CD4-positive, alpha-beta T cell treated with Interleukin-17A for 1 hour (primary cell): ENCODE results near the gene CFAP69.
"Not testable (repeated sequence)": the region's sequence is repeated elsewhere in the genome, so short reads cannot be mapped to it uniquely, and the experiment has no call there.

Source experiments
- DNase-seq: peaks from one replicate; pipeline ENCODE4 v3.0.0-alpha.2; 2020

The CFAP69 gene

DNA sequence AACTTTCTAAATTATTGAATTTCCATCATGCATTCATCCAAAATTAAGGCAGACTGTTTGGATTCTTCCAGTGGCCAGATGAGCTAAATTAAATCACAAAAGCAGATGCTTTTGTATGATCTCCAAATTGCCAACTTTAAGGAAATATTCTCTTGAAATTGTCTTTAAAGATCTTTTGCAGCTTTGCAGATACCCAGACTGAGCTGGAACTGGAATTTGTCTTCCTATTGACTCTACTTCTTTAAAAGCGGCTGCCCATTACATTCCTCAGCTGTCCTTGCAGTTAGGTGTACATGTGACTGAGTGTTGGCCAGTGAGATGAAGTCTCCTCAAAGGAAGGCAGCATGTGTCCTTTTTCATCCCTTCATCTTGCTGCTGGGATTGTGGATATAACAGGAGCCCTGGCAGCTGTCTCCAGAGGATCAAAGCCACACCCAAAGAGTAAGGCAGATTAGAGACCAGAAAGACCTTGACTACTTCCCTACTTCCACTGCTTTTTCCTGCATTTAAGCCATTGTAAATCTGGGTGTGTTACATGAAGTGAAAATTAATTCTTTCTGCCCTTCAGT, 8.2 kb upstream of the CFAP69 start:
- no peak for DNase-seq

DNA sequence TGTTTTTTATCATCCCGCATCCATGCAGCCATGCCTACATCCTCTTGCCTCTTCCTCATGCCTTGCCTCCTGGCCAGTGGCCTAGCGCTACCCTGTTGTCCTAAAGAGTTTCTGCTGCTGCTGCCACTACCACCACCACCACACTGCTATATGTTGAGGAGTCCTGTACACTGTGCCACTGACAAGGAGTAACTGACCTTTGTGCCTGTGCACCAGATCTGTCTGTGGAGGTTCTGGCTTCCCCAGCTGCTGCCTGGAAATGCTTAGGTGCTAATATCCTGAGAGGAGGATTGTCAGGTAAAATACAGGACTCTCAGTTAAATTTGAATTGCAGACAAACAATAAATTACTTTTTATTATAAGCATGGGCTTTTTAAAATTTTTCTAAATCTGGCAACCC, 7.0 kb upstream of the CFAP69 start:
- no peak for DNase-seq

DNA sequence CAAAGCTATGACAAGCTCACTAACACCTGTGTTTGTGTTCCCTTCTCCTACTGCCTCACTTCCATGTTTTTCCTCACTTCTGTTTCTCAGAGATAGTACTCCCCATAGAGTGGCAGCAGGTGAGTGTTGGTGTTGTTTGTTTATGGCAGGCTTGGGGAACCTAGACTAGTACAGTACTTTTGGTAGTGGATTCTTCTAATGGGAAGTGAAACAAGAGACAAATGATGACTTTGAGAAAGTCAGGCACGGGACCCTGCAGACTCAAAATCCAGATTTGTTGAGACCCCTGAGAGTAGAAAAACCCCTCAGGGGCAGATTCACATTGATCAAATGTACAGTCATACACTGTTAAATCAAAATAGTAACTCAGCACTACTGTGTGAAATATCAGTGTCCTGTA, 6.4 kb upstream of the CFAP69 start:
- DNase-seq = no peak

DNA sequence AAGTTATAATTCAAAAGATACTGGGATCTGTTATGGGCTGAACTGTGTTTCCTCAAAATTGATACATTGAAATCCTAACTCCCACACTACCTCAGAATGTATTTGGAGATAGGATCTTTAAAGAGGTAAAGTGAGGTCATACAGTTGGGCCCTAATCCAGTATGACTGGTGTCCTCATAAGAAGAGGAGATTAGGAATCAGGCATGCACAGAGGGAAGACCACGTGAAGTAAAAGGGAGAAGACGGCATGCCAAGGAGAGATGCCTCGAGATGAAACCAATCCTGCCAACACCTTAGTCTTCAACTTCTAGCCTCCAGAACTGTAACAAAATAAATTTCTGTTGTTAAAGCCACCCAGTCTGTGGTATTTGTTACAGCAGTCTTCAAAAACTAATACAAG, 5.9 kb upstream of the CFAP69 start:
- DNase-seq = no peak

DNA sequence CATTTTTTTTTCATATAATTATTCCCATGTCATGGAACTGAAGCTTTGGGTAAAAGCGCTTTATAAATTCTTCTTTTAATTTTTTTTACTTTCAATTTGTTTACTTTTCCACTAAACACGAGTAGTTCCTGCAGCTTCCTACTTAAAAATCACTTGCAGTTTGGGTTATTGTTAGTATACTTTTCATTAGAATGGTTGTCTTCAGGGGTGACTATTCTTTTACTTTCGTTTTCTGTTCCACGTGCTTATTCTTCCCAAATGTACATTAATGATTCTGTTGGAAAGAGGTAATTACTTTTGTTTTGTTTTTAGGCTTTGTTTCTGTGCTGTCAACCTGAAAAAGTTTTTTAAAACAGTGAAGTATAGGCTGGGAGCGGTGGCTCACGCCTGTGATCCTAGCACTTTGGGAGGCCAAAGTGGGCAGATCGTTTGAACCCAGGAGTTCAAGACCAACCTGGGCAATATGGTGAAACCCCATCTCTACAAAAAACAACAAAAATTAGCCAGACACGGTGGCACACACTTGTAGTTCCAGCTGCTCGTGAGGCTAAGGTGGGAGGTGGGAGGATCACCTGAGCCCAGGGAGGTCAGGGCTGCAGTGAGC, 5.2 kb upstream of the CFAP69 start:
- no peak for DNase-seq

DNA sequence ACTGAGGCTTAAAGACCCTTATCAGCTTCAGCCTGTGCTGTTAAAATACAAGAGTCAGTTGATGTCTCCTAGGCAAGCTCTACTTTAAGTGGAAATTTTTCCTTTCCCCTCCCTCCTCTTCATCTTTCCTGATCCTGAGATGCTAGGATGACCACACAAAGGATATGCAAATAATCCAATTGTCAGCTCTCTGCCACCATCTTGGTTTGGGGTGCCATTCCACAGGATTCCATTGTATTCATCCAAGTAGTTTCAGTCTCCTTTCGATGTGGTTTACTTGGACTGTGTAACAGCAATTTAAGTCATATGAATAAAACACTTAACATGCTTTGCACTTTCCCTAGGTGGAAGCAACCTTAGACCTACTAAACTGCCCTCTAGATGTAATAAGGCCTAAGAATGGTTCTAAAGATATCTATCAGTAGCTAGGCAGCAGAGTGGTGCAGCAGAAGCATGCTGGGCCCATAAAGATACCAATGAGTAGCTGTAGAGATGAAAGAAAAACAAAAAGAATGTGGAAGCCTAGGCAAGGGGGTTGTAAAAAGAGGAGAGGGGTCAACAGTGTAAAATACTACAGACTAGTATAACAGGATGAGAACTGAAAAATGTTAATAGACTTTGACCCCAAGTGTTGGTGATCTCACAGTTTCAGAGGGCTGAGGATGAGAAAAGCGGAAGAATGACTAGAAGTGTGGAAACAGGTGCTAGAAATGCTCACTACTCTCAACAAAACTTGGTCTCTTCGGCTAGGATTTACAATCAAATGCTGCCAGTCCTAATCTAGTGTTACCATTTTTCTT, 2.4 kb upstream of the CFAP69 start:
- DNase-seq = no peak

DNA sequence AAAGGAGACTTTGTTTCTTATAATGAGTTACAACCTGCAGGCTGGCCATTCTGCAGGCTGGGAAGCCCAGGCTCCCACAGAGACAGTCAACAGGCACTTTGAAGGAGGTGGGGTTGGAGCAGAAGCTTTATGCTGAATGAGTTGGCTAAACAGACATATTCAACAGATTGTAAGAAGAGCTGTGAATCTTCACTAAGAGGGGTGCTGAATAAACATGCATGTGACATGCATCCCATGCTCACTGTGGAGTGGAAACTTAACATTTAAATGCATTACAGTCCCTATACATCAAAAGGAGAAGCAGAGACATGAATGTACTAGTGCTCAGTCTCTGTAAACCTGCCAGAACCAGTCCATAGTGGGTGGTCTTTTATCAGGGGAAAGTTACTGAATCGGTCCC, 1.4 kb upstream of the CFAP69 start:
- no peak for DNase-seq

DNA sequence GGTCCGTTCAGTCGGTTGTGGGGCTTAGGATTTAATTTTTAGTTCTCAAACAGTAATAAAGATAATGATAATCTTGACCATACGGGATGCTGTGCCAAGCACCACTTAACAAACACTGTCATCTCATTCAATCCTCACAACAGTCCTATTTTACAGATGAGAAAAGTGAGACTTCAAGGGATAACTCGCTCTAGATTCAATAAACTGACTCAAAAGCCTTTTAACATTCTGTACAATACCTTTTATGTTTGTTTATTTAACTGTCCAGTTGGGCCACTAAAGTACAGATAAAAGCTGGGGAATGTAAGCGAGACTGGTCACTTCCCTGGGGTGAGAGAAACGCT, 437 bp upstream of the CFAP69 start:
- no peak for DNase-seq

DNA sequence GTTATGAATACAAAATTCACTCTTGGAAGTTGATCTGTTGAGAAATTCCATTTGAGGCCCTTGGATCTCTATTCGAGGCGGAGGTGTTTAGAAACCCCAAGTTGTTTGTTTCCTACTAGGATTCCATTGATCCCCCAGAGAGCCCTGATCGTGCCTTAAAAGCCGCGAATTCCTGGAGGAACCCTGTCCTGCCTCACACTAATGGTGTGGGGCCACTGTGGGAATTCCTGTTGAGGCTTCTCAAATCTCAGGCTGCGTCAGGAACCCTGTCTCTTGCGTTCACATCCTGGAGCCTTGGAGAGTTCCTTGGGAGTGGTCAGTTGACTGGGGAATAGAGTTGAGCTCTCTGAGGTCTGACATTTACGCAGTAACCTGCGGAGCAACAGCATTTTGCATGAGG, 1.2 kb downstream of the CFAP69 start:
- no peak for DNase-seq

DNA sequence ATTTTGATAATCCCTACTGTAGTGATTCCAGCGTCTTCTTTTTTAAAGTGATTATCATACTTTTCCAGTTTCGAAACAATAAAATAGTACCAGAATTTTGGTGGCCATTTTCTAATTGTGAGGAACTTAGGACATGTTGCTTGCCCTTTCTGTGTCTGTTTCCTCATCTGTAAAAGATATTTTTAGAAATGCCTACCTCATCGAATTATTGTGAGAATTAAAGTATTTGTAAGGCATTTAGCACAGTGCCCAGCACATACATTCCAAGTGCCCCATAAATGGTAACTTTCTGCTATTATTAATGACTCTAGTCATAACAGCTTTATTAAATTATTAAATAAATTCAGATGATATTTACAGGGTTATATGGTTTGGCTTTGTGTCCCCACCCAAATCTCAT, 3.7 kb downstream of the CFAP69 start:
- no peak for DNase-seq

DNA sequence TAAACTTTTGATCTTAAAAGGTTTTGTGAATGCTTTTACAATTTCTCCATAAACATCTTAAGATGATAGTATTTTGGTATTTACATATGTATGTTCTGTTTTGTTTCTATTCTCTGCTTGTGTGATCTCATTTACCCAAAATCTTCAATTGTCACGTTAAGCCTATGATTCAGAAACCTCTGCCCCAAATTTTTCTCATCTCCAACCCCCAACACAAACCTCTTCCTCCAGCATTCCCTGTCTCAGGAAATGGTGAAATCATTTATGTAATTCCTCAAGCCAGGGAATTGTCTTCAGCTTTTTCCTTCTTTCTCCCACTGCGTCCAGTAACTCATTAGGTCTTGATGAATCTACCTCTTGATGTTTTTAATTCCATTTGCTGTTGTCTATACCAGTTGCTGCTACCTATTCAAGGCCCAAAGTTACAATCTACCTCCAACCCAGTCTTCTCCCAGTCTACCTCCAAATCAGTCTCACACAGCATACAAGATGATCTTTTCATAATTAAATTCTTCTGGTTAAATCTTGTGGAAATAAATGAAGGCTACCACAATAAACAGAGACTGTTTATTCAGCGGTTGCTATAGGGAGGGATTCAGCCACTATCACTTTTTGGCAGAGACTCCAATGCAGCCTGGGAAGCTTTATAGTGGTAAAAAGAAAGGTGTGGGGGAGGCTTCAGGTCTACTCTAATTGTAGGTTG, 5.8 kb downstream of the CFAP69 start:
- no peak for DNase-seq

DNA sequence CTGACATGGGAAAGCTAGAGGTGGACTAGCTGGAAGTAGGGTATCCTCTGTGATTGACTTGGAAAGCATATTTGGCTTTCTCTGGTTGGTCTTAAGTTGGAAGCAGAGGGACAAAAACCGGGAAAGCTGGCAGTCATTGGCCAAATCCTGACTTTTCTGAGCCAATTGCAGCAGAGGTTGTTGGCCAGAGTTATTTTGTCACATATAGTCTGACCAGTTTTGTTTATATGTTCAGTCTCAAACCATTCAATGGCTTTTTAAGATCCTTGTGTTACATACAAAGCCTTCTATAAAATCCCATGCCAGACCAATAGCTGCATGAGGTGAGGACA, 6.3 kb downstream of the CFAP69 start:
- DNase-seq = no peak

DNA sequence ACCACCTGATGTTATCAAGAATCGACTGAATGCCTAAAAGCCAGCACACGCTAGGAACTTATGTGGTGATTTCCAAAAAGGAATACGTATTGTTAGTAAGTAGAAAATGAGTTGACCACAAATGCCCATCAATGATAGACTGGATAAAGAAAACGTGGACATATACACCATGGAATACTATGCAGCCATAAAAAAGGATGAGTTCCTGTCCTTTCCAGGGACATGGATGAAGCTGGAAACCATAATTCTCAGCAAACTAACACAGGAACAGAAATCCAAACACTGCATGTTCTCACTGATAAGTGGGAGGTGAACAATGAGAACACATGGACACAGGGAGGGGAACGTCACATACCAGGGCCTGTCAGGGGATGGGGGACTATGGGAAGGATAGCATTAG, 11.0 kb downstream of the CFAP69 start:
- not testable (repeated sequence) for DNase-seq

DNA sequence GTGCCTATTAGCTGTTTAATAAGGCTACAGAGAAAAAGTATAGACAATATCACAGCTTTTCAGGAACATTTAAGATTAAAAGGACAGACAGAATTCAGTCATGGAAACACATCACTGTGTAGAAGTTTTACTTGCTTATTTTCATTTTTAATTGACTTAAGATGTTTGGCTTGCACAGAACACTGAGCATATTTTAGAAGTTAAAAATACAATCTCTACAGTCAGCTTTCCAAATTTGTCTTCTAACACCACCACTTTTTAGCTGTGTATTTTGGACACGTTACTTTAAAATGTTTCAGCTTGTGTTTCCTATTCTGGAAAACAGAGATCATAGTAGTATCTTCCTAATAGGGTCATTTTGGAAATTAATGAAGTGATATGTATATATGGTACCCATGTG, 11.8 kb downstream of the CFAP69 start:
- DNase-seq = no peak

DNA sequence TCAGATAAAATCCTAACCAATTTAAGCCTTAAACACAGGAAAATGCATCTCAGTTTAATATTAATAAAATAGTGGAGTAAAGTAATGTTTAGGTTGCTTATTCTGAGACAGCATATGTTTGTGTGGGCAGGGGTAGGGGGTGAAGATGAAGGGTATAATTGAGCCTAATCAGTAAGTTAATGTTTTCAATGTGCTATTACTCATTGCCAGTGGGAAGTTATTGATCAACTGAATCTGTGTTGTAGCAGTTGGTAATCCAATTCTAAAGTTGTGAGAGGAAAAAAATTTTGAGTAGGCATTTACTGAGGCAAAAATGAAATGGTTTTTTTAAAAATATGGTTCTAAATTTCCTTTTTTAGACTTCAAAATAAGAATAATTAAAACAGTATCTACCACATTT, 16.5 kb downstream of the CFAP69 start:
- no peak for DNase-seq

DNA sequence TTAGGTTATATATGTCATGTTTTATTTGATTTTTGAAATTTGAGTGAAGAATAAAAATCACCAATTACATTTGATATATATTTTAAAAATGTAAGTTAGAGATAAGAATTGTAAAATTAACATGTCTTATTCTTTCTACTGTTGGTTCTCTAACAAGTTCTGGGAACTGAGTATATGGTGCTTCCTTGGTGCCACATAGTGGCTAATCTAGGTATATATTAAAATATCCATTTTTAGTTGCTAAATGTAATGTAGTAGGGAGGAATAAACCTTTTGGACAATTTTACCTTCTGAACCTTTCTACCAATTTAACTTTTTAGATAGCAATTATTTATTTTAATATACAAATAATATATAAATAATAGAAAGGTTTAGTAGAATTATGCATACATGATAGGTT, 17.5 kb downstream of the CFAP69 start:
- peak; percentile 13 for DNase-seq

DNA sequence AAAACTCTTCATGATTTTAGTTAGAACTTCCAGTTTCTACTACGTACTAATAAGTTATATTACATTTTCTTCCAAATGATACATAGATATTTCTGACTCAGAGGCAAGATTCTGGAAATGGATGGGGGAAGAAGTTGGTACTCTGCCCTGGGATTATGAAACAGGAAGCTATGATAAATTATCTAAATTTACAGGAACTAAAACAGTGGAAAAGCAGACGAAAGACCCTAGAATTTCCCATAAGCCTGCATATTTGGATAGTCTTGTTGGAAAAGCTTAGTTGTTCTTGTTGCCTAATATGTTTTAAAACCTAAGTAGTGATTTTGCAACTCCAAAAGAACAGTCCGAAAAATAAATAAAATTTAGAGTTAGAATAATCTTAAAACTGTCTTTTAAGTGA, 21.8 kb downstream of the CFAP69 start:
- no peak for DNase-seq

DNA sequence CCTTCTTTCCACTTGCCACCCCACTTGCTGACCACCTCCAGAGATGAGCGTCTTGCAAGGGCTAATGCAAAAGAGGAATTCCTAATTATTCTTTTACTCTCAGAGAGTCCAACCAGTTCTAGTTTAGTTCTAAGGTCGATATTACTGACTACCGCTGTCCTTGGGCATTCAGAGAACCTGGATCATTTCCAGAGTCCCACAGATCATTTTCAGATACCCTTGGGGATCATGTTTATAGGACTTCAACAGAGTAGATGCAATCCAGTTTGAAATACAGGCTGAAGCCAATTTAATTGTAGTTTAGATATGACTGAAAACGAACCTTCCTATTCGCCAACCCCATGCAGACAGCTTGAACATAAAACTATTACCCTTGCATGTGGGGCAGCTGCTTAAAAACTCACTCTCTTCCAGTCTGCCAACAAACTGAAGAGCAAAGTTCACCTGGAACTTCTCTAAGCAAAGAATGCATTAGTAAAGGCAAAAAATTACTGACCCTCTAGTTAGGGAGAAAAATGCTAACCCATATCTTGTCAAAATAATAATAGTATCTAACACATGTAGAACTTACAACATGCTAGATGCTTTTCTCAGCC, 22.4 kb downstream of the CFAP69 start:
- DNase-seq = no peak

DNA sequence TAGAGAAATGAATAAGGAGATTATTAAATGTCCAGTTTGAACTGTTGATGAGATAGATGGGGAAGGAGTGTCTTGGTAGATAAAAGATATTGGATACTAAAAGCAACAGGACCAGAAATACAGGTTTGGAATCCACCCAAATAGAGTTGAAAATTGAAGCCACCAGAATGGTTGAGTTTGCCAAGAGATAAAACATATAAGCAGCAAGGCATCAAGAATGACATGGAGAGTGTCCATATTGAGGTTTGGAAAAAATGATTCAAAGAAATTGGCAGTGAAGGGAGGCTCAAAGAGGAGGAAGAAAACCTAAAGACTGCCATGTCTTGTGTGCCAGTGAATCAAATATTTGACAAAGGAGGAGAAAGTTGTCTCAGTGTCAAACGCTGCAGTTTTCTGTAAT, 24.2 kb downstream of the CFAP69 start:
- no peak for DNase-seq

DNA sequence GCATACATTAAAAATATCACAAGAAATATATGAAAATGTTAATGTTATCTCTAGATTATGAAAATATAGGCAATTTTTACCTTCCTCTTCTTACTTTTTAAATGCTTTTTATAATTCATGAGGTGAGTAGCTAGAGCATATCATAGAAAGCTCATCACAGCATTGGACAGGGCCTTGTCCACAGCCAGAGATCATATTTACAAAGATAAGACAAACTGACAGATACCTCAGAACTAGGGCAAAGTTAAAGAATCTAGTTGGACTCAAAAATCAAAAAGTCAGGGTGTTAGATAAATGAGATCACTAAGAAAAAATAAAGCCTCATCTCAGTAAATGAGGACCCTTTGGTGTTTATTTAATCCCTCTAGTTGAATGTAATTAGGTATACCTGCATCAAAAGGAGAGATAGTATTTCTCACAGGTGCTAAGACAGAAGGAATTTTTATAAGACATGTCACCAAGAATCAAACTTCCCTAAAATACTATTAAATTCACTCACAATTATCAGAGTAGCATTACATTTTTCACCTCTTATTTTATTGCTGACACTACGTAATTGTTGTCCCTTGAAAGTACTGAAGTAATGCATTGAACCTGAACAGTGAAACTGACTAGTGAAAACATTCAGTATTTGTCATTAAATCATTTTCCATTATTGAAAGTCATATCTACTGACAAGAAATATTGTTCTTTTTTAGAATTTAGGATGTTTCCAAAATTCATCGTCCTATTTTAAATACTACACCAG, 25.6 kb downstream of the CFAP69 start:
- no peak for DNase-seq

DNA sequence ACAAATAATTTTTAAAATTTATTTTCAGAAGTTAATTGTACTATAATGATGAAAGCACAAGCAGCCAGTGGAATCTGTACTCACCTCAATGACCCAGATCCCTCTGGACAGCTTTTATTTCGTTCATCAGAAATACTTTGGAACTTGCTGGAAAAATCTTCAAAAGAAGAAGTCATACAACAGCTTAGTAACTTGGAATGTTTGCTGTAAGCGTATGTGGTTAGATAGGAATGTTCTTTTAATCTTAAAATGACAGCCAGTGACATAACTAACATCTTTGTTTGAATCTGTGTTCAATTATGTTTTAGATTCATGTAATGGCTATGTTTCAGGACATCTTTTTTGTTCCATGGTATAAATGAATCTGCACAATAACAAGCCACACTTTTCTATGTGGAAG, 26.8 kb downstream of the CFAP69 start:
- no peak for DNase-seq

DNA sequence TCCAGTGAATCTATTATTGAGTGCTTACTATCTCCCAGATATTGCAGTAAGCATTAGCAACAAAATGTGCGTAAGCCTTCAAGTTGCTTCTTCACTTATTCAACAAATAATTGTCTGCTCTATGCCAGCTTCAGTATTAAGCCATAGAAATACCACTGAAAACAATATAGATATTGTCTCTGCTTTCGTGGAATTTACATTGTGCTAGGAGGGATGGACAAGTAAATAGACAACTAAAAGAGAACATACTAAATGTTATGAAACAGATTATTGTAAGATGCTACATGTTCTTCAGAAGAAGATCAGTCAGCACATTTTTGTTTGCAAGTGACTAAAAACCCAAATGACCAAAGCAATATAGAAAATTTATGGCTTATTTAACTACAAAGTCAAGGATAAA, 27.3 kb downstream of the CFAP69 start:
- DNase-seq = no peak

DNA sequence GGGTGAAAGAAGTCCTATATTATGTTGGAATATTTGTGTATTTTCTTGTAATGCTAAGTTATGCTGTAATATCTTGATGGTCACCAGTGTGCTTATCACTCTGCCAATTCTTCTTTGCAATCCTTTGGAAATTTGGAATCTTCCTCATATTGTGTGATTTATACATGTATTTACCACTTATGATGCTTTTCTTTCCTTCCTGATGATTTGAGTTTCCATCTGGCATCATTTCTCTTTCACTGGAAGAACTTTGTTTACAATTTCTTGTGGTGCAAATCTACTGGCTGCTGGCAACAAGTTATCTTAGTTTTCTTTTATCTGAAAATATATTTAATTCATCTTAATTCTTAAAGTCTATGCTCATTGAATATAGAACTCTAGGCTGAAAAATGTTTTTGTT, 29.2 kb downstream of the CFAP69 start:
- DNase-seq = no peak
